ENCODE results near the gene MAL. TPM values are rescaled to one million over a fixed set of nuclear protein-coding genes. Genes with fewer than 3 reads are reported as not detected.

MAL gene
- total RNA-seq, 1 experiment from 2014 or later = not detected

DNA sequence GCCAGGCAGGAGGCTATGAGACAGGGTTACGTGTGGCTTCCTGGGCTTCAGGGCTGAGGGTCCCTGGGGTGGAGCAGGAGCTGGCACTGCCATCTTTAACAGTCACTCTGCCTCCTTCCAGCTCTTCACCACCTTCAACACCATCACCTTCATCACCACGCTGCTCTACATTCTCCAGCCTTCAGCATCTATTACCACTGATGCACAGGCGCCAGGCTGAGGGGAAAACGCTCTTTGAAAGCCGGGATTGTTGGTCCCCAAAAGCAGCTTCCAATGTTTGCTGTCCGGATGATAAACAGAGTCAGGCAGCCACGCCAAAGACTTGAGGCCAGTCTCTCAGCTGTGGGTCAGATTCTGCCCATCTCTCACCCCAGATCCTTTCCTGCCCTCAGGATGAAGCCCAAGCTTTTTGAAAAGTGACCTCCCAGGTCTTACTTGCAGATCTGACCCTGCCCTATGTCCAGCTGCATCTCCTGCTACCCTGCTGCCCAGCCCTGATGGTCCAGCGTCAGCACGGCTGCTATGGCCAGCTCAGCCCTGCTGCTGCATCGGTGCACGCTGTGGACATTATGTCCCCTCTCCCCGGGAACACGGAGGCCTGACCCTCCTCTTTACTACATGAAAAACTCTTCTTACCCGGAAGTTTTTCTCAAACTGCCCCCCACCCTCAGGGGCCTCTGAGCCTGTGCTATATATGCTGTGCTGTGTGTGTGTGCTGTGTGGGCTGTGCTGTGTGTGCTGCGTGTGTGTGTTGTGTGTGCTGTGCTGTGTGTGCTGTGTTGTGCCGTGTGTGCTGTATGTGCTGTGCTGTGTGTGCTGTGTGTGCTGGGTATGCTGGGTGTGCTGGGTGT, 31.2 kb upstream of the MAL start:
- Mint-ChIP-seq H3K4me1 (ENCODE audit: insufficient read depth, unreplicated experiment) (no peaks in the 10 kb centered on the region), H3K27ac (ENCODE audit: low read depth, unreplicated experiment) (no peak overlapping the region), H3K27me3 (ENCODE audit: insufficient read depth, unreplicated experiment) (peaks cover 64% of the 10 kb centered on the region), H3K36me3 (ENCODE audit: insufficient read depth, unreplicated experiment) (peaks cover 11% of the 10 kb centered on the region), H3K9me3 (ENCODE audit: unreplicated experiment) (no peaks in the 10 kb centered on the region), H3K4me3 (ENCODE audit: unreplicated experiment) (no peak overlapping the region)
- no peak for DNase-seq (ENCODE audit: unreplicated experiment)
- CTCF ChIA-PET = interaction anchor here (0.6 to 1.4 kb wide), 4 partner anchors 9 to 284 kb away, joined by 3 to 7 read pairs (median 4); no protein-coding TSS in a partner anchor
- intact Hi-C loops (cut with micrococcal nuclease) = no loop called here
- POLR2A ChIA-PET = no interaction called here
- TF ChIP-seq, protein P1, sequence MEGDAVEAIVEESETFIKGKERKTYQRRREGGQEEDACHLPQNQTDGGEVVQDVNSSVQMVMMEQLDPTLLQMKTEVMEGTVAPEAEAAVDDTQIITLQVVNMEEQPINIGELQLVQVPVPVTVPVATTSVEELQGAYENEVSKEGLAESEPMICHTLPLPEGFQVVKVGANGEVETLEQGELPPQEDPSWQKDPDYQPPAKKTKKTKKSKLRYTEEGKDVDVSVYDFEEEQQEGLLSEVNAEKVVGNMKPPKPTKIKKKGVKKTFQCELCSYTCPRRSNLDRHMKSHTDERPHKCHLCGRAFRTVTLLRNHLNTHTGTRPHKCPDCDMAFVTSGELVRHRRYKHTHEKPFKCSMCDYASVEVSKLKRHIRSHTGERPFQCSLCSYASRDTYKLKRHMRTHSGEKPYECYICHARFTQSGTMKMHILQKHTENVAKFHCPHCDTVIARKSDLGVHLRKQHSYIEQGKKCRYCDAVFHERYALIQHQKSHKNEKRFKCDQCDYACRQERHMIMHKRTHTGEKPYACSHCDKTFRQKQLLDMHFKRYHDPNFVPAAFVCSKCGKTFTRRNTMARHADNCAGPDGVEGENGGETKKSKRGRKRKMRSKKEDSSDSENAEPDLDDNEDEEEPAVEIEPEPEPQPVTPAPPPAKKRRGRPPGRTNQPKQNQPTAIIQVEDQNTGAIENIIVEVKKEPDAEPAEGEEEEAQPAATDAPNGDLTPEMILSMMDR (IDR thresholded peaks at IDR 0.05; ENCODE audit: unreplicated experiment) = no peak
- no TSS peak for BruUV-seq (replicated peaks)

DNA sequence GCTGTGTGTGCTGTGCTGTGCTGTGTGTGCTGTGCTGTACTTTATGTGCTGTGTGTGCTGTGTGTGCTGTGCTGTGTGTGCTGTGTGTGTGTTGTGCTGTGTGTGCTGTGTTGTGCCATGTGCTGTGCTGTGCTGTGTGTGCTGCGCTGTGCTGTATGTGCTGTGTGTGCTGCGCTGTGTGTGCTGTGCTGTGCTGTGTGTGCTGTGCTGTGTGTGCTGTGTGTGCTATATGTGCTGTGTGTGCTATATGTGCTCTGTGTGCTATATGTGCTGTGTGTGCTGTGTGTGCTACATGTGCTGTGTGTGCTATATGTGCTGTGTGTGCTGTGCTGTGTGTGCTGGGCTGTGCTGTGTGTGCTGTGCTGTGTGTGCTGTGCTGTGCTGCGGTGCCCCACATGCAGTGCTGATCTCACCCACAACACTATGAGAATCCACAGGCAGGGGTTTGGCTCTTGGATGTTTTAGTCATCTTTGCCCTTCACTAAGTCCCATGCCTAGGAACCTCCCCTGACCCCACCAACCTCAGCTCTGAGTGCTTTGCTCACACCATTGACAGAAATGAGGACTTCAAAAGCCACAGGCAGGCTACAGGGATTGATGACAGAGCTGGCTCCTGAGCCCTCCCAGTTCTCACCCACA, 30.5 kb upstream of the MAL start:
- TF ChIP-seq, protein P1 (IDR thresholded peaks at IDR 0.05; ENCODE audit: unreplicated experiment) = no peak
- Mint-ChIP-seq H3K9me3 (ENCODE audit: unreplicated experiment) (no peaks in the 10 kb centered on the region), H3K27ac (ENCODE audit: low read depth, unreplicated experiment) (no peak overlapping the region), H3K4me1 (ENCODE audit: insufficient read depth, unreplicated experiment) (no peaks in the 10 kb centered on the region), H3K36me3 (ENCODE audit: insufficient read depth, unreplicated experiment) (peaks cover 11% of the 10 kb centered on the region), H3K27me3 (ENCODE audit: insufficient read depth, unreplicated experiment) (peaks cover 56% of the 10 kb centered on the region), H3K4me3 (ENCODE audit: unreplicated experiment) (no peak overlapping the region)
- intact Hi-C loops (cut with micrococcal nuclease) = no loop called here
- no peak for DNase-seq (ENCODE audit: unreplicated experiment)
- CTCF ChIA-PET = interaction anchor here (1.1 to 1.6 kb wide), 2 partner anchors 9 to 82 kb away, joined by 3 to 13 read pairs; no protein-coding TSS in a partner anchor
- BruUV-seq (replicated peaks) = no TSS peak
- POLR2A ChIA-PET = no interaction called here

DNA sequence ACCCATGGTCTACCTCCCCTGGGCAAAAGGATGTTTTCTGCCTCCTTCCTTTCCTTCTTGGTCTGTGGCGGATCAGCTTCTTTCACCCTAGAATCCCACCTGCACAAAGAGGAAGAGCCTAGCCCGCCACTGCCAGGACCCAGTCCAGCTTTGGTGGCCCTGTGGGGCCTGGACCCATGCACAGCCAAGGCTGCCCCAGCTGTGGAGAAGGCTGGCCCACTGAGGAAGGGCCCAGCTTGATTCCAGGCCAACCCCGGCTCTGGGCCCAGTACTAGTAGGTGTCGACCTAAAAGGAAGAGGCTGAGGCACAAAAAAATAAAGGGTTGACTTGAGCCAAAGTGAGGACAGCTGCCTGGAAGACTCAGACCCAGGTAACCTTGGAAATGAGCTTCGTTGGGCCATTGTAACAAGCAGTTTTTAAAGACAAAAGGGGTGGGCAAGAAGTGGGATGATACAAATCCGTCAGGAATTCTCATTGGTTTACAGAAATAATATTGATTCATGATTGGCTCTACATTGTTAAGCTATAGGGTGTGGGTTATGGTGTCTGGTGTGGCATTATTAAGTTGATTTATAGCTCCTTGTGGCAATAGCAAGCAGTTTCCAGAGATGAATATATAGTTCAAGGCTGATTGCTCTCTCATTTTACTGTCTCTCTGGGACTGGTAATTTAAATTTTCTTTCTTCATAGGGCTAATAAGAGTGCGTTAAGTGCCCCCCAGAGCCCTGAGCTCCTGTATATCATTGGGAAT, 29.8 kb upstream of the MAL start:
- Mint-ChIP-seq H3K27me3 (ENCODE audit: insufficient read depth, unreplicated experiment) (peaks cover 49% of the 10 kb centered on the region), H3K4me1 (ENCODE audit: insufficient read depth, unreplicated experiment) (no peaks in the 10 kb centered on the region), H3K9me3 (ENCODE audit: unreplicated experiment) (no peaks in the 10 kb centered on the region), H3K27ac (ENCODE audit: low read depth, unreplicated experiment) (no peak overlapping the region), H3K4me3 (ENCODE audit: unreplicated experiment) (no peak overlapping the region), H3K36me3 (ENCODE audit: insufficient read depth, unreplicated experiment) (peaks cover 11% of the 10 kb centered on the region)
- POLR2A ChIA-PET = no interaction called here
- no peak for DNase-seq (ENCODE audit: unreplicated experiment)
- intact Hi-C loops (cut with micrococcal nuclease) = no loop called here
- TF ChIP-seq, protein P1 (IDR thresholded peaks at IDR 0.05; ENCODE audit: unreplicated experiment) = no peak
- CTCF ChIA-PET = interaction anchor here (0.6 to 1.6 kb wide), 5 partner anchors 10 to 697 kb away, joined by 3 to 13 read pairs (median 4); no protein-coding TSS in a partner anchor
- BruUV-seq (replicated peaks) = no TSS peak

Data from MCF 10A (cell line).